GM10248 (cell line): ENCODE measurements around the gene PODNL1.

Experiments
- CTCF ChIA-PET: fragments of 300-600 bp; sonication (Branson Sonifier 250); formaldehyde crosslinking; extraction: SDS; loops from one replicate; lab custom pipeline; 2021; ENCODE audit warnings: antibody characterized with exemption; lab: Yijun Ruan, JAX
- POLR2A ChIA-PET: fragments of 350-650 bp; sonication (Branson Sonifier 250); formaldehyde crosslinking; extraction: SDS; loops from one replicate; lab custom pipeline; 2020; ENCODE audit warnings: antibody characterized with exemption; lab: Yijun Ruan, JAX
- DNase-seq: peaks from one replicate; pipeline ENCODE4 v3.0.0; 2012; ENCODE audit errors: extremely low spot score
- CTCF ChIP-seq: IDR thresholded peaks from 2 replicates; pipeline ENCODE4 v1.5.1; 2012; ENCODE audit warnings: mild to moderate bottlenecking, low read depth; ENCODE audit errors: extremely low read depth, missing control alignments, control extremely low read depth

Gene PODNL1

GRCh38 chr19:13932149-13932637 lies 6.0 kb downstream of the PODNL1 start:
- no peak for TF ChIP-seq CTCF
- DNase-seq = no peak
- ChIA-PET POLR2A (no interaction called here), CTCF (interaction anchor here (1.0 kb wide), 1 partner anchor 70 kb away, joined by 3 read pairs; no protein-coding TSS in a partner anchor)

GRCh38 chr19:13931391-13932148 lies 6.6 kb downstream of the PODNL1 start:
- POLR2A ChIA-PET = interaction anchor here (0.6 kb wide), 1 partner anchor 10 kb away, joined by 4 read pairs; no protein-coding TSS in a partner anchor
- no peak for DNase-seq
- no peak for TF ChIP-seq CTCF
- CTCF ChIA-PET = interaction anchor here (1.1 kb wide), 1 partner anchor 29 kb away, joined by 3 read pairs; no protein-coding TSS in a partner anchor

- no peak for DNase-seq
- CTCF ChIA-PET = interaction anchor here (1.1 kb wide), 1 partner anchor 28 kb away, joined by 3 read pairs; no protein-coding TSS in a partner anchor
- TF ChIP-seq CTCF = no peak
- POLR2A ChIA-PET = interaction anchor here (0.7 kb wide), 1 partner anchor 688 kb away, joined by 3 read pairs; no protein-coding TSS in a partner anchor
Observed at GRCh38 chr19:13930402-13930801, 7.8 kb downstream of the PODNL1 start.

- no peak for TF ChIP-seq CTCF
- ChIA-PET CTCF (no interaction called here), POLR2A (no interaction called here)
- DNase-seq = no peak
Observed at GRCh38 chr19:13929956-13930355, 8.3 kb downstream of the PODNL1 start.

- POLR2A ChIA-PET = no interaction called here
- DNase-seq = no peak
- CTCF ChIA-PET = no interaction called here
- TF ChIP-seq CTCF = no peak
Observed at GRCh38 chr19:13929340-13929739, 8.9 kb downstream of the PODNL1 start.

- ChIA-PET POLR2A (no interaction called here), CTCF (interaction anchor here (0.9 to 1.1 kb wide), 2 partner anchors 11 to 144 kb away, joined by 3 read pairs; no protein-coding TSS in a partner anchor)
- no peak for TF ChIP-seq CTCF
- no peak for DNase-seq
Observed at GRCh38 chr19:13926715-13927114, 11.5 kb downstream of the PODNL1 start.
